ENCODE data around the gene JMJD1C.
"Not testable (repeated sequence)": the region's sequence is repeated elsewhere in the genome, so short reads cannot be mapped to it uniquely, and the experiment has no call there.

JMJD1C gene

DNA sequence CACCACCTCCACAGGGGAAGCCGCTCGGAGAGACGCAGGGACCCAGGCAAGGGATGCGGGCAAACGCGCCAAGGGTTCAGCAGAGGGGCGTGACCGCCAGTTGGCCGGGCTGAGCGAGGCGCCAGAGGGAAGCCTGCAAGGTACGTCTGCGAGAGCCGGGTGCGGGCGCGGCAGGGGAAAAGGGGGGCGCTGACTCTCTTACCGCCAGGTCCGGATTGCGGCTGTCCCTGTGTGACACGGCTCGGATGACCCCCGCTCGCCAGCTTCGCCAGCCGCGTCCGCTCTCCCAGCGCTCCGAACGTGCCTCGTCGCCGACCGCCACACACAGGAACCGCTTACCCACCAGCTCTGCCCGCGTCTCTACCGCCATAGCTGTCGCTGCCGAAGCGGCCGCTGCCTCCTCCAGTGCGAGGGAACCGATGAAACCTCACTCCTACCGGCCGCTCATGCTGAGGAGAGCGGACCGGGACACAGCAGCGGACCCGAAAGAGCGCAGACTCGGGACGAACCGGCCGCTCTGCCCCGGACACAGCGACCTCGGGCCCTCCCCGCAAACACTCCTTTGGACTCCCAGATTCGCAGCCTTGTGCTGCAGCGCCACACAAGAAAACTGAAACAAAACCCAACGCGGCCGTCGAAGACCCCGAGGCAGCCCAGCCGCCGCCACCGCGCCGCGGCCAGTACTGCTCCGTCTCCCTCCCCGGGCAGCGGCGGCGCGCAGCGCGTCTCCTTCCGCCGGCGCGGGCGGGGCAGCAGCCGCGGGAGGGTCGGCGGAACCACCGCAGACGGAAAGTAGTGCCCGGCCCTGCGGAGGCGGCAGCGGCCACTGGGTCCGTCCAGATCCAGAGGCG, at the start of gene JMJD1C:
TSS of gene JMJD1C (minus strand) at position 685 of the 851 bp plus-strand sequence. CDS start at position 370, 315 bp downstream.
- DNase-seq, result peak; percentile 64

- no peak for DNase-seq
Observed at GRCh38 chr10:63515002-63515763, 49.4 kb upstream of the JMJD1C start.

- DNase-seq, result no peak
Observed at GRCh38 chr10:63506554-63506953, 40.8 kb upstream of the JMJD1C start.

DNA sequence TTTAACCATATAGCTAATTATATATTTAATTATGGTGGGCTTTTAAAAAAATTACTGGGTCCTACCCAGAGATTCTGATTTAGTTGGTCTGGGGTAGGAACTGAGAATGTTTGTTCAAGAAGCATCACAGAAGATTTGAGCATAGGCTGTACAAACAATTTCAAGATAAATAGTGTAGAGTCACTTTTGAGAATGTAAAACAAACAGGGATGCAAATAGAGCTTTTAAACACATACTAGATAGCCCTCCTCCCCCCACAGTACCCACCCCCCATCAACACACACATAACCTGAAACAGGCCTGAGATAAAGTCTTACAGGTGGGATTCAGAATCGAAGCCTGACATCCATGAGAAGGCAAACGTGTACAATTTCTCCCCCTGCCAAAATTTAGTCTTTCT, 39.8 kb upstream of the JMJD1C start:
- no peak for DNase-seq

- no peak for DNase-seq
Observed at GRCh38 chr10:63504145-63504881, 38.5 kb upstream of the JMJD1C start.

DNA sequence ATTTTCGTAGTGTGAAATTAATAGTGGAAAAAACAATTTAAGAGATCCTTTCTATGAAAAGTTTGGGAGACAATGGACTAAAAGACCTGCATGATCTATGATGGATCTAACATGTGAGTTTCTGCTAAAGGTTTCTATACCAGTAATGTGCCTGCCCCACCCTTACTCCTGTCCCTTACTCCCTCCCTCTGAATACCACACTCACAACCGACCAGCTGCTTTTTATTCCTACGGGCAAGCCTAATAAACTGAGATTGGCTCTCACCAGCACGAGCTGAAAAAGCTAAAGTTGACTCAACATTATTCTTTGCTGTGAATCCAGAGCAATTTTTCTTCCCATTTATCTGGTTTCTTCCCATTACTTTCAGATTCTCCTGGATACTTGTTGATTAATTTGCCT, 37.6 kb upstream of the JMJD1C start:
- DNase-seq, result no peak

- DNase-seq, result no peak
Observed at GRCh38 chr10:63502832-63503231, 37.1 kb upstream of the JMJD1C start.

- no peak for DNase-seq
Observed at GRCh38 chr10:63501954-63502353, 36.2 kb upstream of the JMJD1C start.

GRCh38 chr10:63500551-63500950, 34.8 kb upstream of the JMJD1C start:
- not testable (repeated sequence) for DNase-seq

GRCh38 chr10:63498665-63499064, 32.9 kb upstream of the JMJD1C start:
- DNase-seq, result no peak

DNA sequence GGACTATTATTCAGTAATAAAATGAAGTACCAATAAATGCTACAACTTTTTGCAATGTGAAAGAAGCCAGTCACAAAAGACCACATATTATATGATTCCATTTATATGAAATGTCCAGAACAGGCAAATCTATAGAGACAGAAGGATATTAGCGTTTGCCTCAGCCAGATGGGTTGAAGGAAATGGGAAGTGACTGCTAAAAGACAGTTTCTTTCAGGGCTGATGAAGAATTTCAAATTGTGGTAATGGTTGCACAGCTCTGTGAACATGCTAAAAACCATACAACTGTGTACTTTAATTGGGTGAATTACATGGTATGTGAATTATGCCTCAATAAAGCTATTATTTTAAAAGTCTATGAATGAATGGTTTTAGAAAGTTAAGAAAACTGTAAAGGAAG, 31.5 kb upstream of the JMJD1C start:
- no peak for DNase-seq

DNA sequence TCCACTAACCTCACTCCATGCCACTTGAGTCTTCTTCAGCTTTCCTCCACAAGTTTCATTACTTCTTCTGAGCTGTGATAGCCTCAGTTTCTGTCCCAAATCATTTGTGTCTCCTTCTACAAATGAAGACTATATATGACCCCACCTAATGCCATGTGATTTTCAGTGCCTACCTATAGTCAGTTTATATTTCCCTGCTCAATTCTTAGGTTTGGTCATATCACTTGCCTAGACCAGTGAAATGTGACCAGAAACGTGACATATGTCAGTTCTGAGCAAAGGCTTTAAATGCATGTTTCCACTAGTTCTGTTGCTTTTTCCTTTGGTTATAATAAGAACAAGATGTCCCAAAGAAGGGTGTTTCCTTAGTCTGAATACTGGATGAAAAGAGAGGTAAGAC, 30.8 kb upstream of the JMJD1C start:
- DNase-seq, result no peak

GRCh38 chr10:63494951-63495350, 29.2 kb upstream of the JMJD1C start:
- DNase-seq, result no peak

GRCh38 chr10:63493004-63493403, 27.2 kb upstream of the JMJD1C start:
- no peak for DNase-seq

GRCh38 chr10:63492317-63492690, 26.5 kb upstream of the JMJD1C start:
- DNase-seq, result not testable (repeated sequence)

DNA sequence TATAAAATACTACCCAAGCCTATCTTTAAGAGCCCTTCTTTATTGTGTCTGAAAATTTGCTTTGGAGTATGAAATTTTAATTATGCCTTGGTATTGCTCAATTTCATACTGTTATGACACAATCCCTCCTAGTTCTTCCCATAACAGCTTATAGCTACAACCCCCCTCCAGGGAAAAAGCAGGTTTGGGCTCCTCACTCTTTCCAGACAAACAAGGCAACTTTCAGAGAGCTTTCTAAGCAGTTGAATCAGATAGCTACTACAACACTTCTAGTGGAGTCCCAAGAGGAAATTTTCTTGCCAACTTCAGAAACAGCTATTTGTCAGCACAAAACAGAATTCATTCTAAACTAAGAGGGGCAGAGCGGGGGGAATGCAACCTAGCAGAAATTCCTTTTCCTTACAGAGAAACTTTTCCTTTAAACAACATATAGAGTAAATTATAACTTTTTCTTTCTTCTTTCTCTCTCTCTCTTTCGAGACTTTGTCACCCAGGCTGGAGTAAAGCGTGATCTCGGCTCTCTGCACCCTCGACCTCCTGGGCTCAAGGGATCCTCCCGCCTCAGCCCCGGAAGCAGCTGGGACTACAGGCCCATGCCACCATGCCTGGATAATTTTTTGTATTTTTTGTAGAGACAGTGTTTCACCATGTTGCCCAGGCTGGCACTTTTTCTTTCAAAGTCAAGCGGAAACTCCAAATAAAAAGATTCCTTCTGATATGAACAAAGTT, 26.0 kb upstream of the JMJD1C start:
- no peak for DNase-seq

DNA sequence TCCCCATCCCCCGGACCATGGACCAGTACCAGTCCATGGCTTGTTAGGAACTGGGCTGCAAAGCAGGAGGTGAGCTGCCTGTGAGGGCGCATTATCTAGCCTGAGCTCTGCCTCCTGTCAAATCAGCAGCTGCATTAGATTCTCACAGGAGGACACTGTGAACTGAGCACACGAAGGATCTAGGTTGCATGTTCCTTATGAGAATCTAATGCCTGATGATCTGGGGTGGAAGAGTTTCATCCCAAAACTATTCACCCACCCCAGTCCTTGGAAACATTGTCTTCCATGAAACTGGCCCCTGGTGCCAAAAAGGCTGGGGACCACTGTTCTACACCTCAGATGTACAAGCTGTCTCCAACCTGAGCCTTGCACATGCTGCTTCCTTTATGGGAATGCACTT, 24.1 kb upstream of the JMJD1C start:
- DNase-seq, result no peak

DNA sequence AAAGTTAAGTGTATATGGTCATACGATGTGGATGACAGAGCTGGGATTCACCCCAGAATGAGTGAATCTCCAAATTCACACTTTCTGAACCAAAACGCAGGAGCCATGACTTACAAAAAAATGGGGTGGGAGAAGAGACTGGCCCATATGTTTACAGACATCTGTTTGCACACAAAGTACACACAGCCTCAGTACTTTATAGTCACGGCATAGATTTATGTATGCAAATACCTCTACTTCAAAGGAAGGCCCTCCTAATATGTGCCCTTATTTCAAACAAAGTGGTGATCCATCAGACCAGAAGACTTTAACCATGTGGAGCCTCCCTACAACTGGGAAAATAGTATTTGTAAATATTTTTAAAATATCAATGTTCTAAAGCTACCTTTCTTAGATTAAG, 22.2 kb upstream of the JMJD1C start:
- no peak for DNase-seq

- DNase-seq, result no peak
Observed at GRCh38 chr10:63483983-63484382, 18.2 kb upstream of the JMJD1C start.

- no peak for DNase-seq
Observed at GRCh38 chr10:63481815-63482421, 16.1 kb upstream of the JMJD1C start.

DNA sequence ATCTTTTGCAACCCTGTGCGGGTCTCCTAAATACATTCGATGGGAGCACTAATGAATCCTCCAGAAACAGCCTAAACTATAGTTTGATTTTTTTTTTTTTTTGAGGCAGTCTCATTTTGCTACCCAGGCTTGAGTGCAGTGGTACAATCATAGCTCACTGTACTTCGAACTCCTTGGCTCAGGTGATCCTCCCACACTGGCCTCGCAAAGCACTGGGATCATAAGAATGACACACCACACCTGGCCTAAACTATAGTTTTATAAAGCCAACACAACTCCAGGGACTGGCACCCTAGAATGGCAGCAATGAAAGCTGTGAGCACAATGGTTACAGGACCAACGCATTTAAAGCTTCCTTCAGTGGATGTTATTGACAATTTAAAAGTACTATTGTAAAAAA, 14.5 kb upstream of the JMJD1C start:
- no peak for DNase-seq

DNA sequence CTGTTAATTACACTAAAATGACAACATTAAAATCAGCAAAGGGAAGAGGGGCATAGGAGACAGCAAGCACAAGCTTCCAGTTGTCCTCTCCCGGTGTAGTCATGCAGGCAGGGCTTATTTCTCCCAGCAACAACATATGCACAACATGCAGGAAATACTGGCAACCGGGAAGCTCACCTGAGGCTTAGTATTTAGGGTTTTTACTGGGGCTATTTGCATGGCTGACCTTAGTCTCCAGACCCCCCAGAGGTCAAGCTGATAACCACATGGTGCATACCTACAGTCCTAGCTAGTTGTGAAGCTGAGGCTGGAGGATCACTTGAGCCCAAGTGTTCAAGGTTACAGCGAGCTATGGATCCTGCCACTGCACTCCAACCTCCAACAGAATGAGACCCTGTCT, 12.8 kb upstream of the JMJD1C start:
- DNase-seq, result no peak

All from activated CD4-positive, CD25-positive, alpha-beta regulatory T cell treated with anti-CD3 and anti-CD28 coated beads, Interleukin-2, amount 50 U/mL, for 72 hours (primary cell).